ENCODE data around the gene NPLOC4. TPM values are rescaled to one million over a fixed set of nuclear protein-coding genes. Genes with fewer than 3 reads are reported as not detected.
"Not testable (repeated sequence)": the region's sequence is repeated elsewhere in the genome, so short reads cannot be mapped to it uniquely, and the experiment has no call there.

Gene NPLOC4
- total RNA-seq, 1 donor from 2014 or later: 86.4 TPM

- DNase-seq (no peak), ATAC-seq (no peak)
- intact Hi-C loops (cut with micrococcal nuclease): no loop called here
These were observed 5.0 kb upstream of the NPLOC4 start for GRCh38 chr17:81641825-81642489.

DNA sequence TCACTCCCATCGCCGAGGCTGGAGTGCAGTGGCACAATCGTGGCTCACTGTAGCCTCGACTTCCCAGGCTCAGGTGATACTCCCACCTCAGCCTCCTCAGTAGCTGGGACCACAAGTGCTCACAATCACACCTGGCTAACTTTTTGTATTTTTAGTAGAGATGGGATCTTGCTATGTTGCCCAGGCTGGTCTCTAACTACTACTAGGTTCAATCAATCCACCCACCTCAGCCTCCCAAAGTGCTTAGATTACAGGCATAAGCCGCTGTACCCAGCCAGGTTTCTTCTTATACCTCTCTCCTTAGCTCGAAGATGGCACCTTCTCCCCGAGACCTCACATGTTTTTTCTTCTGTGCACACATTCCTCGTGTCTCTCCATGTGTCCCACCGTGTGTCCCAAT is 3.1 kb upstream of the NPLOC4 start:
- no peak for ATAC-seq
- intact Hi-C loops (cut with micrococcal nuclease): no loop called here
- no peak for DNase-seq

GRCh38 chr17:81638683-81639082 is 1.8 kb upstream of the NPLOC4 start:
- intact Hi-C loops (cut with micrococcal nuclease): no loop called here
- ATAC-seq (no peak), DNase-seq (no peak)

- ATAC-seq (no peak), DNase-seq (no peak)
- intact Hi-C loops (cut with micrococcal nuclease): no loop called here
These were observed 873 bp downstream of the NPLOC4 start for GRCh38 chr17:81635973-81636504.

DNA sequence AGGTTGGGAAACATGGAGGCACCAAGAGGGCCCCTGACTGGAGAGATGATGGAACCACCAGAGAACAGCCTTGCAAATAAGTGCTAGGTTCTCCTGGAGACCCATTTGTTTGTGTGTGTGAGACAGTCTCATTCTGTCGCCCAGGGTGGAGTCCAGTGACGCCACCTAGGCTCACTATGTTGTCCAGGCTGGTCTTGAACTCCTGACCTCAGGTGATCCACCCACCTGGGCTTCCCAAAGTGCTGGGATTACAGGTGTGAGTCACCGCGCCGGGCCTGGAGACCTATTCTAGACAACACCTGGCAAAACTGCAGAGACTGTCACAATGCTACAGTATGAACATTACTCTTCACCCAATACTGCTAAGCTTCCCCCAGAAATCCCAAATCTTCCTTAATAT is 1.5 kb downstream of the NPLOC4 start:
- no peak for DNase-seq
- ATAC-seq: no peak
- intact Hi-C loops (cut with micrococcal nuclease): no loop called here

DNA sequence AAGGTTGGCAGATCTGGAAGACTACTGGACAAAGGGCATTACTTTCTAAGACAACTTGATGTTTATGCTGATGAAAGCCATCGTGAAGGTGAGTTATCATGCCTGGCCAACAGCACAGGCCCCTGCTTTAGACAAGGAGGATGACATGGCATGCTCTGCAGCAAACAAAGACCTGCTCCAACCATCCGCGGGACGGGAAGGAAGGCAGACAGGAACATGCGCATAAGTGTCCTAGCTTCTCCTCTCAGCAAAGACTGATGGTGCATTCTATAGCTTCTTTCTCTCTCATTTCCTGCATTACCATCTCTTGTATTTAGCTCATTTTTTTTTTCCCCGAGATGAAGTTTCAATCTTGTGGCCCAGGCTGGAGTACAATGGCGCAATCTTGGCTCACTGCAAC is 5.4 kb downstream of the NPLOC4 start:
- intact Hi-C loops (cut with micrococcal nuclease): no loop called here
- ATAC-seq (no peak), DNase-seq (peak; percentile 4)

GRCh38 chr17:81630274-81630673 is 6.6 kb downstream of the NPLOC4 start:
- no peak for ATAC-seq
- no peak for DNase-seq
- intact Hi-C loops (cut with micrococcal nuclease): no loop called here

DNA sequence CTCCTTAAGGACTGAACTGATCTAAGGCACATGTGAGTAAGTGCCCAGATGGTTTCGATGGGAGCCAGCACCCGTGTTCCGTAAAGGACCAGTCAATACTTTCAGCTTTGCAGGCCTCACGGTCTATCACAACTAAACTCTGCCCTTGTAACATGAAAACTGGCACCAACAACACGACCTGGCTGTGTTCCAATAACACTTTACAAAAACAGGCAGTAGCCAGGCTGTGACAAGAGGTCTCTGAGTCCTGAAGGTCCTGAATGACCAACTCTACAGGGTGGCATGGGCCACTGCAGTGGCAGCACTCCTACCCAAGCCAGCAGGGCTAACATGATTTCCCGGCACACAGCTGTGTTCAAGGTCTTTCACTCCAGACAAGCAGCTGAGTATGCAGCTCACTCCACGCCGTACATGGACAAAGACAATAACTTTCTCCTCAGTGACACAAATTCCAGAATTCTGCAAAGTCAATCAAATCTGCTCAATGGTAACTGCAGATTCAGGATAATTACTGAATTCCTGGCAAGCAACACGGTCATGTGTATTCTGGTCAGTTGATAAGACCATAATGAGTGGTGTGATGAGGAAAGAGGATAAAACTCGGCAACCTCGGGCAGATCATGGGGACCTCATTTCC is 15.3 kb downstream of the NPLOC4 start:
- ATAC-seq (peak; percentile 74), DNase-seq (peak; percentile 31)
- intact Hi-C loops (cut with micrococcal nuclease): no loop called here

GRCh38 chr17:81618307-81618706 is 18.6 kb downstream of the NPLOC4 start:
- ATAC-seq; intact Hi-C loops (cut with micrococcal nuclease): not testable (repeated sequence)
- DNase-seq: peak; percentile 19

- ATAC-seq: no peak
- no peak for DNase-seq
- intact Hi-C loops (cut with micrococcal nuclease): no loop called here
These were observed 20.0 kb downstream of the NPLOC4 start for GRCh38 chr17:81616877-81617276.

- DNase-seq (no peak), ATAC-seq (no peak)
- intact Hi-C loops (cut with micrococcal nuclease): no loop called here
These were observed 21.4 kb downstream of the NPLOC4 start for GRCh38 chr17:81615401-81615930.

DNA sequence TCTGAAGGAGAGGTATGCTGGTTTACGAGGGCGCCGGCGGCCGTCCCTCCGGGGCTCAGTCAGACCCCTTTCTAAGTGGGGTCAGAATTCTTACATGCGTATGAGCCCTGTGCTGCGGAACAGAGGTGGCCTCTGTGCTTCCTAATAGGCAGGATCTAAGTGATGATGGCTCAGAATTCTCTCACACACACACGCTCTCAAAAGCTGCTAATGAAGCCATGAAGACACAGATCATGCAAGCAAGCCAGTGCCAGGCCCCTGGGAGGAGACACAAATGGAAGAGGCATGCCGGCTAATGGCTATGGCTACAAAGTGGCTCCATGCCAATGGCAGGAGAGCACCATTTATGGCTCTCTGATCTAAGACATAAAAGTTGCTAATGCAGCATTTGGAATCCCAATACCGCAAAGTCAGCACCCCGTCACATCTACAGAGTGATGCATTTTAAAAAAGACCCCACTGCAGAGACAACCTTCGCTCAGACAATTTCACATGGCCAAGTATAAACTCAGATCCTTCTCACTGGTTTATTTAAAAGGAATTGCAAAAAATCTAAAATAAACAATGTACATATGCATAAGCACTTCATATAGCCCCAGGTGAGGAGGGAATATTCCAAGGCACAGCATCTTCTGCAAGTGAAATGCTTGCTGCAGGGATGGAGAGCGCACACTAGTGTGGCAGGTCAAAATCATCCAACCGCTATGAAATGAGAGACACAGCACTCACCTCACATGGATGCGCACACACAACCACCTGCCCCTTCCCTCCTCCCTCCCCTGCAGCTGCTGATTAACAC is 24.5 kb downstream of the NPLOC4 start:
- intact Hi-C loops (cut with micrococcal nuclease): no loop called here
- peak; percentile 52 for DNase-seq
- ATAC-seq: peak; percentile 17

DNA sequence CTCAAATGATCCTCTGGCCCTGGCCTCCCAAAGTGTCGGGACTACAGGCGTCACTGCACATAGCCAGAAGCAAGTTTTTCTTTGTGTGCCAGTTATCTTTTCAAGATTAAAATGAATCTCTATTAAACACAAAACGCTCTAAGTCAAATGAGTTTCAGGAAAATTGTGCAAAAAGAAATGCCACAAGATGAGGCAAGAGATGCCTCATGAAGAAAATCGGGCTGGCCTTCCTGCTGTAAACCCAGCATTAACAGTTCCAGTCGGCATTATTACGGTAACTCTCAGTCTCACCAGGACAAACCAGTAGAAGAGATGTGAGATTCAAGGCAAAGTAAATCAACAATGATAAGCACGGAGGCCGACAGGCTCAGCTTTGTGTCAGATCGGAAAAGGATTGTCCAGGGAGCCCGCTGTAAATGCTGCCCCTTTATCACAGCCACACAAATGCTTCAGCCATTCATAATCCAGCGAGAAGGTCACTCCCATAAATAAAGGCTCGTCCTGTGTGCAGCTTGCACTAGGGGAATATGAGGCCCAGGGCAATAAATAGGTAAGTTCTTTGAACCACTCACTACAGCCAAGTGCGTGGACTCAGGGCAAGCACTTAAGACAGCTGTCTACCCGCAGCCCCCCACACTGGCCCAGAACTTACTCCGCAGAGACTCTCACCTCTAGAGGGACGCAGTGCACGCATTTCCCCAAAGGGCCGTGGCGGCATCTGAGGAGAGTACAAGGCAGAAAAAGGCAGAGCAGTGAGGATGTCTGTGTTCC is 27.2 kb downstream of the NPLOC4 start:
- DNase-seq (no peak), ATAC-seq (peak; percentile 54)
- intact Hi-C loops (cut with micrococcal nuclease): no loop called here

DNA sequence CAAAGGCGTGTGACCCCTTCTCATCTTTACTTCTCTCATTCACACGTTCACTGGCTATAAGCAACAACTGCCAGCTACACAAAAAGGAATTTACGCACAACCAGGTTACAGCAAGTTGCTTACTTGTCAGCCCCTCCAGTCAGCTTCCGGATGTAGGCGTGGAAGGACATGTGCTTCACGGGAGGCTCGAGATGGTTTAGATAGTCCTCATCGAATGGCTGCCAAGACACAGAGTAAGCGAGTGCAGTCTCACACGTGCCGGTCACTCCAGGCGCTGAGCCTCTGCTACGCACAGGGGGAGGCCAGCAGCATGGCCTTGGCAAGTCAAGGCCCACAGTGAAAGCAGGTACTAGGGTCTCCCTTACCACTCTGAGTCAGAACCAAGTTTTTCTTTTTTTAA is 28.3 kb downstream of the NPLOC4 start:
- DNase-seq (no peak), ATAC-seq (no peak)
- intact Hi-C loops (cut with micrococcal nuclease): no loop called here

DNA sequence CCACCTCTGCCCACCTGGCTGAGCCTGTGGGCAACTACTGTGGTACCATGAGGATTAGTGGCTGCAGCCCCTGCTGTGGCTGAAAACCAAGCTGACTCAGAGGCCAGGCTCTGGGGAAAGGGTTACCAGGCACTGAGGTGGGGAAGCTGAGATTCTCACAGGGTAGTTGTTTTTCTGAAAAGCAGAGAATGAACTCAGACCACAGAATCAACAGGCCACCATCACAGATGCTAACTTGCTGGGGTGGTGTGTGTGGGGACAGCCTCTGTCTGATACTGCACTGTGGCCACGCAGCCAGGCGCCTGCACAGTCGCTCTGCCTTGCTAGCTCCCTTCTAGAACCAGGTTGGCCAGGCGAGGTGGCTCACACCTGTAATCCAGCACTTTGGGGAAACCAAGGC is 28.8 kb downstream of the NPLOC4 start:
- ATAC-seq (no peak), DNase-seq (no peak)
- intact Hi-C loops (cut with micrococcal nuclease): no loop called here

GRCh38 chr17:81607431-81607830 is 29.5 kb downstream of the NPLOC4 start:
- intact Hi-C loops (cut with micrococcal nuclease): no loop called here
- no peak for ATAC-seq

DNA sequence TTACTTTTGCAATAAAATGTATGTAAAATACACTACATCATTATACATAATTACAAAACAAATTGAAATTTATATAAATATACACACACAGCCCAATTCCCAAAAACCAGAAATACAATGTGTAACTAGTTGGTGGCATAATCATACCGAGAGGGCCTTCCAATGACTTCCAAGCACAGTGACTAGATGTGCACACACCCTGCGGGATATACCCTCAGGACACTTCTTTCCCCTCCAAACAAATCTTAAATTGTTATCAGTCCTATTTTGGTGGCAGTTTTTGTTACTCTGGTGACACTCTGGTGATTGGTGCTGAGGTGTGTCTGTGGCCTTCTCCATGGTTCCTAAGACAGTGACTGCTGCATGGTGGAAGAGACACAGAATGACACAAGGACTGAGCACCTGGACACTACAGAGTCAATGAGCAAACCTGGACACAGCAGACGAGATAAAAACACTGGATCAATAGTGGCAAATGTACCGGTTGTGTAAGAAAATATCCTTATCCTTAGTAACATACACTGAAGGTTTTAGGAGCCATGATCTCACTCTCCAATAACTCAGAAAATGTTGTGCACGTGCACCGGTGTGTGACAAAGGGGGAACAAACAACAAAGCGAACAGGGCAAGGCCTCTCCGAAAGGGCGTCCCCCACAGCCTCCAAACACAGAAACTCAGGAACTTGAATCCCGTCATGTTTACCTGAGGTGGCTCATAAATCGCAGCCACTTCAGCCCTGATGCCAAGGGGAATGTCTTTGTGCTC is 32.9 kb downstream of the NPLOC4 start:
- DNase-seq (no peak), ATAC-seq (no peak)
- intact Hi-C loops (cut with micrococcal nuclease): no loop called here

More at GRCh38 chr17:81607431-81607830, 29.5 kb downstream of the NPLOC4 start:
- DNase-seq: no peak

- intact Hi-C loops (cut with micrococcal nuclease): no loop called here
- DNase-seq (no peak), ATAC-seq (peak; percentile 82)
These were observed 35.3 kb downstream of the NPLOC4 start for GRCh38 chr17:81601525-81602120.
